ENCODE results near the gene B3GLCT. TPM values are rescaled to one million over a fixed set of nuclear protein-coding genes. Genes with fewer than 3 reads are reported as not detected.

Gene B3GLCT
- total and polyA plus RNA-seq, 2 of the 13 experiments (the other 11 are each of a cell fraction or from before 2014, with no cell fraction given) = 2.0 to 7.1 TPM

DNA sequence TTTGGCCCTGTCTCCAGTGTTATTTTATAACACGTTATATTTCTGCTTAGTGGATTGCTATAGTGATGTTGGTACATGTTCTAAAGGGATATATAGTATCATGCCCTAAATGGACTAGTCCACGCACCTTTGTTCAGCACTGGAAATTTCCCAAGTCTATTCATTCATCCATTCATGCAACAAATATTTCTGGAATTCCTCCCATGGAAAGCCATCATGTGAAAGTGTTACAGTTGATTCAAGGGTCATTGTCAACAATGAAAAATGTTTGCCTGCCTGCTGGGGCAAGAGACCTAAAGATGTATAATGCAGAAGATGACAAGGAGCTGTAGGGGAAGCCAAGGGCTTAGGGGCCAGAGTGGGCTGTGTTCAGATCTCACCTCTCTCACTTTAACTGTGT, 27.2 kb upstream of the B3GLCT start (continued):
- TF ChIP-seq SKIL (CRISPR knock-in tag; IDR thresholded peaks at IDR 0.05; ENCODE audit: borderline replicate concordance) = no peak
- TF ChIP-seq RCOR2 (CRISPR knock-in tag; IDR thresholded peaks at IDR 0.05) = peak; percentile 39; the same call in 1 of the 2 replicates
- TF ChIP-seq PAWR (CRISPR knock-in tag; IDR thresholded peaks at IDR 0.05; ENCODE audit: borderline replicate concordance) = no peak
- TF ChIP-seq ZNF720 (CRISPR knock-in tag; IDR thresholded peaks at IDR 0.05) = no peak
- TF ChIP-seq, protein P1, sequence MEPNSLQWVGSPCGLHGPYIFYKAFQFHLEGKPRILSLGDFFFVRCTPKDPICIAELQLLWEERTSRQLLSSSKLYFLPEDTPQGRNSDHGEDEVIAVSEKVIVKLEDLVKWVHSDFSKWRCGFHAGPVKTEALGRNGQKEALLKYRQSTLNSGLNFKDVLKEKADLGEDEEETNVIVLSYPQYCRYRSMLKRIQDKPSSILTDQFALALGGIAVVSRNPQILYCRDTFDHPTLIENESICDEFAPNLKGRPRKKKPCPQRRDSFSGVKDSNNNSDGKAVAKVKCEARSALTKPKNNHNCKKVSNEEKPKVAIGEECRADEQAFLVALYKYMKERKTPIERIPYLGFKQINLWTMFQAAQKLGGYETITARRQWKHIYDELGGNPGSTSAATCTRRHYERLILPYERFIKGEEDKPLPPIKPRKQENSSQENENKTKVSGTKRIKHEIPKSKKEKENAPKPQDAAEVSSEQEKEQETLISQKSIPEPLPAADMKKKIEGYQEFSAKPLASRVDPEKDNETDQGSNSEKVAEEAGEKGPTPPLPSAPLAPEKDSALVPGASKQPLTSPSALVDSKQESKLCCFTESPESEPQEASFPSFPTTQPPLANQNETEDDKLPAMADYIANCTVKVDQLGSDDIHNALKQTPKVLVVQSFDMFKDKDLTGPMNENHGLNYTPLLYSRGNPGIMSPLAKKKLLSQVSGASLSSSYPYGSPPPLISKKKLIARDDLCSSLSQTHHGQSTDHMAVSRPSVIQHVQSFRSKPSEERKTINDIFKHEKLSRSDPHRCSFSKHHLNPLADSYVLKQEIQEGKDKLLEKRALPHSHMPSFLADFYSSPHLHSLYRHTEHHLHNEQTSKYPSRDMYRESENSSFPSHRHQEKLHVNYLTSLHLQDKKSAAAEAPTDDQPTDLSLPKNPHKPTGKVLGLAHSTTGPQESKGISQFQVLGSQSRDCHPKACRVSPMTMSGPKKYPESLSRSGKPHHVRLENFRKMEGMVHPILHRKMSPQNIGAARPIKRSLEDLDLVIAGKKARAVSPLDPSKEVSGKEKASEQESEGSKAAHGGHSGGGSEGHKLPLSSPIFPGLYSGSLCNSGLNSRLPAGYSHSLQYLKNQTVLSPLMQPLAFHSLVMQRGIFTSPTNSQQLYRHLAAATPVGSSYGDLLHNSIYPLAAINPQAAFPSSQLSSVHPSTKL (CRISPR knock-in tag; IDR thresholded peaks at IDR 0.05) = peak; percentile 86
- no peak for TF ChIP-seq SNAI1 (CRISPR knock-in tag; IDR thresholded peaks at IDR 0.05; ENCODE audit: borderline replicate concordance)
- peak; percentile 33; the same call in 1 of the 2 replicates for TF ChIP-seq ZNF644 (CRISPR knock-in tag; IDR thresholded peaks at IDR 0.05; ENCODE audit: low read depth)
- TF ChIP-seq NCOA2 (CRISPR knock-in tag; IDR thresholded peaks at IDR 0.05) = 0 out of 2 replicates have a peak, but pooled peaks have one; percentile 28
- peak; percentile 59; the same call in 1 of the 2 replicates for TF ChIP-seq SAP130 (CRISPR knock-in tag; IDR thresholded peaks at IDR 0.05; ENCODE audit: low read depth)
- TF ChIP-seq FOSL1 (CRISPR knock-in tag; IDR thresholded peaks at IDR 0.05; ENCODE audit: borderline replicate concordance) = peak; percentile 59; the same call in 1 of the 2 replicates
- no peak for TF ChIP-seq ZNF331 (CRISPR knock-in tag; IDR thresholded peaks at IDR 0.05)
- 0 out of 2 replicates have a peak, but pooled peaks have one; percentile 50 for TF ChIP-seq ZSCAN9 (CRISPR knock-in tag; IDR thresholded peaks at IDR 0.05; ENCODE audit: borderline replicate concordance)
- TF ChIP-seq SOX13 (IDR thresholded peaks at IDR 0.05) = no peak
- TF ChIP-seq SOX13 (CRISPR knock-in tag; conservative IDR thresholded peaks at IDR 0.05 in 1 of 2, IDR thresholded peaks at IDR 0.05 in 1 of 2) = peak in 1 of 2 experiments; percentile 82; a peak in 2 of 4 replicates
- no peak for TF ChIP-seq FUBP1 (CRISPR knock-in tag; IDR thresholded peaks at IDR 0.05; ENCODE audit: borderline replicate concordance)
- TF ChIP-seq TEAD3 (CRISPR knock-in tag; optimal IDR thresholded peaks at IDR 0.05; ENCODE audit: borderline replicate concordance) = peak; percentile 94
- TF ChIP-seq ASH2L (IDR thresholded peaks at IDR 0.05; ENCODE audit: insufficient read length, low read depth, low read length) = peak; percentile 33
